Endothelial cell of umbilical vein (primary cell): ENCODE results near the gene CNTNAP2. TPM values are rescaled to one million over a fixed set of nuclear protein-coding genes. Genes with fewer than 3 reads are reported as not detected.

Source experiments
- BruUV-seq: library from RNA; stranded (reverse); fragments of 400-500 nt; replicated peaks from 2 replicates; lab custom pipeline; 2021; lab: Mats Ljungman, UMichigan
- CTCF ChIA-PET: fragments of 300-600, 350-600 bp; sonication (Branson Sonifier 250); formaldehyde crosslinking; loops from one replicate; lab custom pipeline; 2021; ENCODE audit warnings: antibody characterized with exemption, inconsistent platforms; lab: Charles Lee
- POLR2A ChIA-PET: fragments of 300-600, 350-600 bp; sonication (Branson Sonifier 250); formaldehyde crosslinking; loops from one replicate; lab custom pipeline; 2021; ENCODE audit warnings: antibody characterized with exemption, inconsistent platforms; lab: Charles Lee
- DNase-seq: peaks from one replicate; pipeline ENCODE4 v3.0.0-alpha.2; 2011; ENCODE audit warnings: low read depth, low spot score
- FAIRE-seq: peaks from 2 replicates; lab custom pipeline; 2011; peaks lifted over from hg19 to GRCh38; lab: Jason Lieb, UNC
- H2AFZ ChIP-seq: 2 replicates; pipeline ENCODE4 v1.6.0; 2012; ENCODE audit warnings: low read depth, low read length, control low read depth, inconsistent platforms
- H3K27ac ChIP-seq: 2 replicates; pipeline ENCODE4 v1.5.1; 2011; ENCODE audit warnings: low read depth, mild to moderate bottlenecking, control low read depth, low read length, moderate library complexity; ENCODE audit not compliant: insufficient read depth
- H3K27me3 ChIP-seq, 2 experiments: 2 replicates each; pipeline versions ENCODE4 v1.6.0 to v1.6.1; 2011; ENCODE audit warnings: low read length in 2 of 2, mixed read lengths in 1 of 2; ENCODE audit not compliant: control insufficient read depth in 2 of 2, insufficient read depth in 2 of 2
- H3K36me3 ChIP-seq, 2 experiments: 2 replicates in 1 of 2; 3 replicates in 1 of 2; pipeline ENCODE4 v1.5.1; 2011; ENCODE audit warnings: low read length in 2 of 2, mild to moderate bottlenecking in 1 of 2, moderate library complexity in 1 of 2; ENCODE audit not compliant: control insufficient read depth in 2 of 2, insufficient read depth in 2 of 2; ENCODE audit errors: extremely low read depth in 1 of 2
- H3K4me1 ChIP-seq: 3 replicates; pipeline ENCODE4 v1.5.1; 2011; ENCODE audit warnings: mild to moderate bottlenecking, low read length; ENCODE audit not compliant: control insufficient read depth, insufficient read depth; ENCODE audit errors: extremely low read depth
- H3K4me2 ChIP-seq: 2 replicates; pipeline ENCODE4 v1.6.1; 2011; ENCODE audit warnings: low read length, control low read depth, mixed read lengths; ENCODE audit not compliant: insufficient read depth
- H3K4me3 ChIP-seq, 3 experiments: fragments of 200-600 bp in 1 of 3; sonication (generic), shearing (Covaris generic) in 1 of 3; replicated peaks in 1 of 3; 2 replicates each; pipeline ENCODE4 v1.5.1; 2011 to 2016; ENCODE audit warnings: control low read depth in 3 of 3, low read length in 3 of 3, mild to moderate bottlenecking in 2 of 3, inconsistent platforms in 1 of 3, low read depth in 1 of 3, moderate library complexity in 1 of 3; ENCODE audit not compliant: insufficient read depth in 1 of 3
- H3K79me2 ChIP-seq: 2 replicates; pipeline ENCODE4 v1.6.0; 2012; ENCODE audit warnings: low read length, inconsistent platforms; ENCODE audit not compliant: control insufficient read depth, insufficient read depth
- H3K9ac ChIP-seq: replicated peaks from 2 replicates; pipeline ENCODE3; 2011; ENCODE audit warnings: low read length, control low read depth; ENCODE audit not compliant: insufficient read depth; ENCODE audit errors: extremely low read depth
- H3K9me1 ChIP-seq: replicated peaks from 3 replicates; pipeline ENCODE4 v1.6.0; 2011; ENCODE audit warnings: mild to moderate bottlenecking, low read length; ENCODE audit not compliant: control insufficient read depth, insufficient read depth; ENCODE audit errors: extremely low read depth
- H3K9me3 ChIP-seq: replicated peaks from 2 replicates; pipeline ENCODE4 v1.5.1; 2012; ENCODE audit warnings: low read length, inconsistent platforms; ENCODE audit not compliant: control insufficient read depth, insufficient read depth
- H4K20me1 ChIP-seq: replicated peaks from 2 replicates; pipeline ENCODE3; 2011; ENCODE audit warnings: mild to moderate bottlenecking, low read length; ENCODE audit not compliant: control insufficient read depth, insufficient read depth; ENCODE audit errors: extremely low read depth
- EZH2 ChIP-seq: IDR thresholded peaks from 2 replicates; pipeline ENCODE4 v1.6.1; 2012; ENCODE audit warnings: borderline replicate concordance, low read depth, mild to moderate bottlenecking, moderate library complexity, low read length, inconsistent platforms; ENCODE audit not compliant: severe bottlenecking
- FOS ChIP-seq: IDR thresholded peaks from 2 replicates; pipeline ENCODE4 v1.6.1; 2011; ENCODE audit warnings: mild to moderate bottlenecking, low read length, moderate library complexity, borderline replicate concordance; ENCODE audit not compliant: insufficient read depth
- GATA2 ChIP-seq: IDR thresholded peaks from 2 replicates; pipeline ENCODE4 v1.7.0; 2011; ENCODE audit warnings: low read depth, mild to moderate bottlenecking, moderate library complexity, mixed read lengths, low read length; ENCODE audit not compliant: insufficient read length, insufficient read depth
- JUN ChIP-seq: IDR thresholded peaks from 2 replicates; pipeline ENCODE4 v1.6.1; 2011; ENCODE audit warnings: borderline replicate concordance, low read depth; ENCODE audit not compliant: insufficient read length, insufficient read depth
- MYC ChIP-seq: IDR thresholded peaks from one replicate; pipeline ENCODE4 v1.6.1; 2011; ENCODE audit warnings: mild to moderate bottlenecking, low read depth, low read length
- POLR2A ChIP-seq: IDR thresholded peaks from 2 replicates; pipeline ENCODE4 v1.6.1; 2012; ENCODE audit warnings: low read depth, mild to moderate bottlenecking, control low read depth, low read length
- POLR2AphosphoS5 ChIP-seq: IDR thresholded peaks from 2 replicates; pipeline ENCODE4 v1.6.1; 2012; ENCODE audit warnings: low read depth, mild to moderate bottlenecking, control low read depth, low read length, moderate library complexity; ENCODE audit not compliant: insufficient read depth
- dilution Hi-C: fragments of 300-500 bp; cut with MboI; formaldehyde crosslinking; loops from one replicate; pipeline ENCODE4 v1.15.0; 2019; ENCODE audit warnings: low sequenced_read_pairs; ENCODE audit not compliant: extremely low pct_ligation_motif_present
- intact Hi-C: fragments of 100-400 bp; cut with micrococcal nuclease; formaldehyde crosslinking; loops from one replicate; pipeline ENCODE4 v1.10.0; 2022
- polyA plus RNA-seq, 4 experiments: library from polyadenylated mRNA; depleted of rRNA in 3 of 4; stranded (reverse) in 3 of 4; unstranded in 1 of 4; fragments of >200 nt; gene quantifications; 2 replicates each; pipeline versions ENCODE4 v1.2.1 to v1.2.3, GENCODE V29; 2011 to 2012; ENCODE audit warnings: missing spikeins in 1 of 4
- total RNA-seq: library from RNA; stranded (reverse); gene quantifications from 2 replicates; pipeline ENCODE4 v1.2.3, GENCODE V29; 2021
- TF ChIP-seq, protein P1 (sequence below), 2 donors: IDR thresholded peaks; 1 replicate in 1 of 2; 2 replicates in 1 of 2; pipeline ENCODE4 v1.5.1; 2011; ENCODE audit warnings: low read length in 2 of 2, mild to moderate bottlenecking in 2 of 2, moderate library complexity in 2 of 2, control low read depth in 1 of 2, inconsistent platforms in 1 of 2, low read depth in 1 of 2; ENCODE audit not compliant: insufficient read depth in 1 of 2; ENCODE audit errors: extremely low read depth in 1 of 2
- TF ChIP-seq, protein P2 (sequence below): IDR thresholded peaks from 2 replicates; pipeline ENCODE4 v1.6.1; 2011; ENCODE audit not compliant: insufficient read depth, insufficient read length

Gene CNTNAP2
- total and polyA plus RNA-seq, 2 donors (not counting 3 experiments of a cell fraction or from before 2014, with no cell fraction given), result not detected

DNA sequence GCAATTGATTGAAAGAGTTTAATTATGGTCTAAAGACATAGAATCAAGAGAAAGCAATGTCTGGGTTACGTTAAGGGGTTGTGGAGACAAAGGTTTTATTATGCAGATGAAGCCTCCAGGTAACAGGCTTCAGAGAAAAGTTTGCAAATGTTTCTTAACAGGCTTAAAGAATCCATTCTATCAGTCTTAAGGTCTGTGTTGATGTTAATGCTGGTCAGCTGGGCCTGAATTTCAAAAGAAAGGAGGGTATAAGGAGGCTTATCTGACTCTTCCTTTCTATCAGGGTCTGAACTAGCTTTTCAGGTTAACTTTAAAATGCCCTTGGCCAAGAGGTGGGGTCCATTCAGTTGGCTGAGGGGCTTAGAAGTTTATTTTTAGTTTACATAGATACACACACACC lies 1469.5 kb downstream of the CNTNAP2 start:
- no TSS peak for BruUV-seq
- H3K27ac ChIP-seq, result no peak overlapping the region
- H3K4me3 ChIP-seq, result no peak overlapping the region
- no peaks in the 10 kb centered on the region for H4K20me1 ChIP-seq
- no peaks in the 10 kb centered on the region for H3K9me1 ChIP-seq
- TF ChIP-seq MYC (no peak), GATA2 (no peak), POLR2A (no peak), FOS (no peak), POLR2AphosphoS5 (no peak), JUN (no peak), EZH2 (no peak)
- TF ChIP-seq, protein P1, sequence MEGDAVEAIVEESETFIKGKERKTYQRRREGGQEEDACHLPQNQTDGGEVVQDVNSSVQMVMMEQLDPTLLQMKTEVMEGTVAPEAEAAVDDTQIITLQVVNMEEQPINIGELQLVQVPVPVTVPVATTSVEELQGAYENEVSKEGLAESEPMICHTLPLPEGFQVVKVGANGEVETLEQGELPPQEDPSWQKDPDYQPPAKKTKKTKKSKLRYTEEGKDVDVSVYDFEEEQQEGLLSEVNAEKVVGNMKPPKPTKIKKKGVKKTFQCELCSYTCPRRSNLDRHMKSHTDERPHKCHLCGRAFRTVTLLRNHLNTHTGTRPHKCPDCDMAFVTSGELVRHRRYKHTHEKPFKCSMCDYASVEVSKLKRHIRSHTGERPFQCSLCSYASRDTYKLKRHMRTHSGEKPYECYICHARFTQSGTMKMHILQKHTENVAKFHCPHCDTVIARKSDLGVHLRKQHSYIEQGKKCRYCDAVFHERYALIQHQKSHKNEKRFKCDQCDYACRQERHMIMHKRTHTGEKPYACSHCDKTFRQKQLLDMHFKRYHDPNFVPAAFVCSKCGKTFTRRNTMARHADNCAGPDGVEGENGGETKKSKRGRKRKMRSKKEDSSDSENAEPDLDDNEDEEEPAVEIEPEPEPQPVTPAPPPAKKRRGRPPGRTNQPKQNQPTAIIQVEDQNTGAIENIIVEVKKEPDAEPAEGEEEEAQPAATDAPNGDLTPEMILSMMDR (IDR thresholded peaks at IDR 0.05; ENCODE audit: extremely low read depth in 1 of 2, insufficient read depth in 1 of 2, low read depth in 1 of 2, low read length in 2 of 2), result no peak
- TF ChIP-seq, protein P2, sequence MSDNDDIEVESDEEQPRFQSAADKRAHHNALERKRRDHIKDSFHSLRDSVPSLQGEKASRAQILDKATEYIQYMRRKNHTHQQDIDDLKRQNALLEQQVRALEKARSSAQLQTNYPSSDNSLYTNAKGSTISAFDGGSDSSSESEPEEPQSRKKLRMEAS, result no peak
- no peaks in the 10 kb centered on the region for H3K36me3 ChIP-seq
- ChIA-PET POLR2A (no interaction called here), CTCF (no interaction called here)
- FAIRE-seq, result no peak
- intact Hi-C loops (no loop called here), dilution Hi-C loops (no loop called here)
- no peaks in the 10 kb centered on the region for H3K79me2 ChIP-seq
- H3K27me3 ChIP-seq, result no peaks in the 10 kb centered on the region
- no peaks in the 10 kb centered on the region for H3K4me1 ChIP-seq
- no peak overlapping the region for H3K9ac ChIP-seq
- H3K9me3 ChIP-seq, result no peaks in the 10 kb centered on the region
- no peak for DNase-seq
- H3K4me2 ChIP-seq, result no peak overlapping the region
- no peak overlapping the region for H2AFZ ChIP-seq
